Neural cell (in vitro differentiated cells): Measurements from ENCODE around the gene SETBP1. TPM values are rescaled to one million over a fixed set of nuclear protein-coding genes. Genes with fewer than 3 reads are reported as not detected.

Experiments
- H2AFZ ChIP-seq: fragments of 200-600, 300-800 bp; sonication (generic), shearing (Covaris generic); 2 replicates; pipeline ENCODE4 v1.6.0; 2014; ENCODE audit warnings: low read depth, mild to moderate bottlenecking, antibody characterized with exemption, low read length, moderate library complexity
- H3F3A ChIP-seq: fragments of 200-600 bp; shearing (Covaris generic); 2 replicates; pipeline ENCODE4 v1.6.1; 2016; ENCODE audit warnings: mild to moderate bottlenecking, moderate library complexity, mixed read lengths, antibody characterized with exemption, low read length; ENCODE audit not compliant: insufficient read depth, poor library complexity, severe bottlenecking
- H3K27ac ChIP-seq: fragments of 200-600, 300-800 bp; sonication (generic), shearing (Covaris generic); 2 replicates; pipeline ENCODE4 v1.5.1; 2014; ENCODE audit warnings: mild to moderate bottlenecking, low read length, moderate library complexity
- H3K27me3 ChIP-seq: fragments of 300-800, 200-600 bp; sonication (generic), shearing (Covaris generic); 2 replicates; pipeline ENCODE4 v1.6.0; 2014; ENCODE audit warnings: mild to moderate bottlenecking, low read depth, low read length, moderate library complexity; ENCODE audit not compliant: insufficient read depth
- H3K36me3 ChIP-seq: fragments of 300-800, 200-600 bp; sonication (generic), shearing (Covaris generic); 2 replicates; pipeline ENCODE4 v1.5.1; 2014; ENCODE audit warnings: mild to moderate bottlenecking, antibody characterized with exemption, low read length, moderate library complexity; ENCODE audit not compliant: insufficient read depth
- H3K4me2 ChIP-seq: fragments of 300-800, 200-600 bp; sonication (generic), shearing (Covaris generic); 2 replicates; pipeline ENCODE4 v1.6.0; 2014; ENCODE audit warnings: mild to moderate bottlenecking, low read length
- H3K4me3 ChIP-seq: fragments of 300-800, 200-600 bp; sonication (generic), shearing (Covaris generic); 2 replicates; pipeline ENCODE4 v1.5.1; 2014; ENCODE audit warnings: mild to moderate bottlenecking, low read length, moderate library complexity
- H3K79me2 ChIP-seq: fragments of 200-600 bp; shearing (Covaris generic); replicated peaks from 2 replicates; pipeline ENCODE4 v1.6.0; 2014; ENCODE audit warnings: mild to moderate bottlenecking, low read length, moderate library complexity; ENCODE audit not compliant: insufficient read depth
- H3K9ac ChIP-seq: fragments of 300-800, 200-600 bp; sonication (generic), shearing (Covaris generic); 2 replicates; pipeline ENCODE4 v1.6.1; 2016; ENCODE audit warnings: mild to moderate bottlenecking, low read length, mixed read lengths
- H3K9me2 ChIP-seq: fragments of 200-600 bp; shearing (Covaris generic); 2 replicates; pipeline ENCODE4 v1.6.1; 2016; ENCODE audit warnings: mild to moderate bottlenecking, low read length, mixed read lengths; ENCODE audit not compliant: insufficient read depth
- H3K9me3 ChIP-seq: fragments of 200-600, 300-800 bp; sonication (generic), shearing (Covaris generic); 2 replicates; pipeline ENCODE4 v1.6.1; 2016; ENCODE audit warnings: mild to moderate bottlenecking, mixed run types, low read length, moderate library complexity, mixed read lengths
- H4K20me1 ChIP-seq: fragments of 200-600 bp; shearing (Covaris generic); 2 replicates; pipeline ENCODE4 v1.6.1; 2016; ENCODE audit warnings: mild to moderate bottlenecking, mixed run types; ENCODE audit not compliant: insufficient read depth
- CTCF ChIP-seq: fragments of 450-650 bp; IDR thresholded peaks from 2 replicates; pipeline ENCODE4 v1.5.1; 2014; ENCODE audit warnings: antibody characterized with exemption, mild to moderate bottlenecking, moderate library complexity; ENCODE audit not compliant: poor library complexity, severe bottlenecking
- EP300 ChIP-seq: fragments of 450-650 bp; conservative IDR thresholded peaks from 2 replicates; pipeline ENCODE4 v1.6.1; 2014; ENCODE audit warnings: antibody characterized with exemption, mild to moderate bottlenecking, moderate library complexity; ENCODE audit not compliant: poor library complexity, severe bottlenecking
- EZH2 ChIP-seq: fragments of 200-600, 300-800 bp; shearing (Covaris generic), sonication (generic); IDR thresholded peaks from 2 replicates; pipeline ENCODE4 v1.6.1; 2014; ENCODE audit warnings: antibody characterized with exemption, low read length, borderline replicate concordance, mild to moderate bottlenecking; ENCODE audit not compliant: insufficient read depth, poor library complexity, severe bottlenecking
- MXI1 ChIP-seq: fragments of 450-650 bp; conservative IDR thresholded peaks from 2 replicates; pipeline ENCODE4 v1.6.1; 2014; ENCODE audit warnings: antibody characterized with exemption, mild to moderate bottlenecking; ENCODE audit not compliant: poor library complexity, severe bottlenecking
- POLR2AphosphoS5 ChIP-seq: IDR thresholded peaks from 2 replicates; pipeline ENCODE4 v1.6.1; 2012
- RAD21 ChIP-seq: fragments of 450-650 bp; conservative IDR thresholded peaks from 2 replicates; pipeline ENCODE4 v1.6.1; 2014; ENCODE audit warnings: antibody characterized with exemption, mild to moderate bottlenecking, moderate library complexity
- REST ChIP-seq: IDR thresholded peaks from 2 replicates; pipeline ENCODE4 v1.6.1; 2012; ENCODE audit warnings: borderline replicate concordance
- SMC3 ChIP-seq: fragments of 450-650 bp; conservative IDR thresholded peaks from 2 replicates; pipeline ENCODE4 v1.6.1; 2014; ENCODE audit warnings: antibody characterized with exemption, mild to moderate bottlenecking, moderate library complexity; ENCODE audit not compliant: poor library complexity
- TAF1 ChIP-seq: IDR thresholded peaks from 2 replicates; pipeline ENCODE4 v1.6.1; 2012; ENCODE audit warnings: low read depth
- polyA plus RNA-seq: library from polyadenylated mRNA; depleted of rRNA; stranded (reverse); fragments of >200 nt; gene quantifications from 2 replicates; pipeline ENCODE4 v1.2.3, GENCODE V29; 2014

The SETBP1 gene
- polyA plus RNA-seq, 1 donor from 2014 or later = 13.7 TPM

DNA sequence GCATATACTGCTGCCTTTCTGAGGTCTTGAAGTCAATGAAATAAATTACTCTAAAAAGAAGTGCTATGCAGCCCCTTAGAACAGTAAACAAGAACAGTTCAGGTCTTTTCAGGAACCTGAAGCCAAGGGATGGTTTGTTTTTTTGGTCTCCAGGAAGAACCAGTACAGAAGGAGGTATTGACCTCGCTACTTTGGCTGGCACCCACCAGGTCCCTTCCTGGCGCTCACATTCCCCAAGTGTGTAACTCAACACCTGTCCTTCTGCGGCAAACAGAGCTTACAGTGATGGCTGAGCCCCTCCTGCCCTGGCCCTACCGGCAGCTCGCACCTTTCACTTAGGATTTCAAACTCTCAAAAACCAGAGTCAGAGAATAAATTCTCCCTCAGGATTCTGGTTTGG is 51.9 kb downstream of the SETBP1 start:
- H3K27me3 ChIP-seq = no peaks in the 10 kb centered on the region
- H3K36me3 ChIP-seq = peaks cover 5% of the 10 kb centered on the region
- peaks cover 64% of the 10 kb centered on the region for H3K79me2 ChIP-seq
- no peak overlapping the region for H3K27ac ChIP-seq
- TF ChIP-seq TAF1 (no peak), CTCF (no peak), SMC3 (no peak), MXI1 (no peak), POLR2AphosphoS5 (no peak), REST (no peak), RAD21 (no peak), EZH2 (no peak), EP300 (no peak)
- no peak overlapping the region for H3K4me2 ChIP-seq
- no peak overlapping the region for H2AFZ ChIP-seq
- H3F3A ChIP-seq = no peaks in the 10 kb centered on the region
- H4K20me1 ChIP-seq = no peaks in the 10 kb centered on the region
- H3K9me3 ChIP-seq = no peaks in the 10 kb centered on the region
- H3K9me2 ChIP-seq = no peaks in the 10 kb centered on the region
- no peak overlapping the region for H3K4me3 ChIP-seq
- H3K9ac ChIP-seq = no peak overlapping the region

DNA sequence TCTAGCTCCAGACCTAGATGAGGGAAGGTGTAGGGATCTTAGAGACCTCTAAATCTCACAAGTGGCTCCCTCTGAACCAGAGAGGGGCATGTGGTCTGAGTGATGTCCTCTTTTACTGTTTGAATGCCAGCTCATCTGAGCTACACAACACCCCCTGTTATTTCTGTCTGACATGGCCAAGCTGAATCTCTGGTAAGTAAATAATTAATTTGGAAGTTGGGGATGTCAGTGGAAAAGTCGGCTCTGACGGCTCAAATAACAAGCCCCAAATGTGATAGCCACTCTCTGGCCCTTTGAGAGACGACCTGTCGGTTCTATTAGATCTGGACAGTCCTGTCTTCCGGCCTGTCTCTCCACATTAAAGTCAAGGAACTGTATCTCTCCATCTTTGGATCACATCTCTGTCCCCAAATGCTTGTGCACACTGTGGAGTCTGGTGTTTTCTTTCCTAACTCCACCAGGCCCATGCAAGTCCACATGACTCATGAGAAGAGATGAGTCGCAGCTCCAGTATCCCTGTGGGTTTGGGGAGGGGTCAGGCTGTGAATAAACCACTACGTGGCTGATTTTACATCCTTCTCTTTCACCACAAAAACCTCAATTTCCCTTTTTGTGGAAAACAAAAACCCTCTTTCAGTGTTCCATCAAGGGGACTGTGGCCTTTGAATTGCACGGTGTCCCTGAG is 52.5 kb downstream of the SETBP1 start:
- Histone ChIP-seq H3F3A (no peaks in the 10 kb centered on the region), H3K27me3 (no peaks in the 10 kb centered on the region), H3K4me2 (no peak overlapping the region), H3K9ac (no peak overlapping the region), H3K79me2 (peaks cover 58% of the 10 kb centered on the region), H3K27ac (no peak overlapping the region), H4K20me1 (no peaks in the 10 kb centered on the region), H3K36me3 (peaks cover 11% of the 10 kb centered on the region), H2AFZ (no peak overlapping the region), H3K9me3 (no peaks in the 10 kb centered on the region), H3K4me3 (no peak overlapping the region), H3K9me2 (no peaks in the 10 kb centered on the region)
- TF ChIP-seq POLR2AphosphoS5 (no peak), RAD21 (no peak), EZH2 (no peak), REST (no peak), TAF1 (no peak), SMC3 (no peak), CTCF (no peak), EP300 (no peak), MXI1 (no peak)
